Measurements from ENCODE around the gene PFDN2. TPM values are rescaled to one million over a fixed set of nuclear protein-coding genes. Genes with fewer than 3 reads are reported as not detected.

PFDN2 gene
- polyA plus RNA-seq, 1 of the 3 experiments (the other 2 are of a cell fraction) = 445 TPM

DNA sequence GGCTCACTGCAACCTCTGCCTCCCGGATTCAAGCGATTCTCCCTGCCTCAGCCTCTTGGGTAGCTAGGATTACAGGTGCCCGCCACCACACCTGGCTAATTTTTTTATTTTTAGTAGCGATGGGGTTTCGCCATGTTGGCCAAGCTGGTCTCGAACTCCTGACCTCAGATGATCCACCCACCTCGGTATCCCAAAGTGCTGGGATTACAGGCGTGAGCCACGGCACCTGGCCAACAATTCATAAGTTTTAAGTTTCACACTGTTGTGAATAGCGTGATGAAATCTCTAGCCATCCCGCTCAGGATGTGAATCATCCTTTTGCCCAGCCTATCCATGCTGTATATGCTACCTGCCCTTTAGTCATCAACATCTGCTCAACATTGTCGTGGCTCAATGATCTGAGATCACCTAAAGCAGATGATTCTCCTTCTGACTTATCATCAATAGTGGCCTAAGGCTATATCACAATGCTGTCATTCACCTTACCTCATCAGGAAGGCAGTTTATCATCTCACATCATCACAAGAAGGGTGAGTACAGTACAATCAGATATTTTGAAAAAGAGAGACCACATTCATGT, 2.6 kb downstream of the PFDN2 start:
- H4K20me1 ChIP-seq (ENCODE audit: insufficient read depth) = peaks cover 45% of the 10 kb centered on the region
- CTCF ChIA-PET = interaction anchor here (2.2 kb wide), 1 partner anchor 18 kb away, joined by 6 read pairs; no protein-coding TSS in a partner anchor
- POLR2A ChIA-PET = no interaction called here
- peak overlapping the region in 1 of 2 experiments; percentile 45; a peak in 2 of 4 replicates for H3K27ac ChIP-seq (ENCODE audit: low read depth in 2 of 2, low read length in 1 of 2)
- no peaks in the 10 kb centered on the region for H3K9me3 ChIP-seq
- H3K4me1 ChIP-seq (ENCODE audit: control insufficient read depth in 1 of 2, insufficient read depth in 2 of 2, low read depth in 1 of 2, low read length in 1 of 2) = peaks cover 19 to 25% of the 10 kb centered on the region in 2 experiments; a peak in 3 of 4 replicates
- DNase-seq = no peak
- H3K36me3 ChIP-seq (replicated peaks in 1 of 2; ENCODE audit: control insufficient read depth in 1 of 2, insufficient read depth in 2 of 2, low read length in 1 of 2) = peaks cover 13 to 20% of the 10 kb centered on the region in 2 experiments
- WGBS (ENCODE audit: low lambda C conversion rate) = 61% methylated on average over 12 of the region's 12 CpGs
- no peak overlapping the region for H3K9ac ChIP-seq
- H3K4me3 ChIP-seq (ENCODE audit: low read depth in 2 of 2, low read length in 1 of 2) = no peak overlapping the region
- H3K9me2 ChIP-seq = no peaks in the 10 kb centered on the region
- H3K27me3 ChIP-seq (ENCODE audit: insufficient read depth) = no peaks in the 10 kb centered on the region
- peaks cover 15% of the 10 kb centered on the region for H3F3A ChIP-seq (replicated peaks; ENCODE audit: insufficient read depth)
- no peak overlapping the region for H2AFZ ChIP-seq (ENCODE audit: low read depth)
- H3K79me2 ChIP-seq (ENCODE audit: insufficient read depth) = peaks cover 93% of the 10 kb centered on the region
- peak overlapping the region; percentile 92 for H3K4me2 ChIP-seq
- peak in 1 of 2 experiments; percentile 31; a peak in 1 of 4 replicates for TF ChIP-seq EP300 (IDR thresholded peaks at IDR 0.05; ENCODE audit: borderline replicate concordance in 1 of 2, low read depth in 1 of 2, low read length in 1 of 2)
- no peak for TF ChIP-seq SIN3A (IDR thresholded peaks at IDR 0.05; ENCODE audit: borderline replicate concordance, low read depth, low read length)
- no peak for TF ChIP-seq GABPA (IDR thresholded peaks at IDR 0.05; ENCODE audit: low read depth)
- TF ChIP-seq MXI1 (IDR thresholded peaks at IDR 0.05; ENCODE audit: low read depth, low read length) = no peak
- TF ChIP-seq MEF2A (IDR thresholded peaks at IDR 0.05; ENCODE audit: borderline replicate concordance, low read depth) = no peak
- TF ChIP-seq ZBTB33 (IDR thresholded peaks at IDR 0.05; ENCODE audit: borderline replicate concordance, low read depth) = no peak
- TF ChIP-seq EZH2phosphoT487 (IDR thresholded peaks at IDR 0.05; ENCODE audit: borderline replicate concordance, low read depth) = no peak
- TF ChIP-seq, protein P1, sequence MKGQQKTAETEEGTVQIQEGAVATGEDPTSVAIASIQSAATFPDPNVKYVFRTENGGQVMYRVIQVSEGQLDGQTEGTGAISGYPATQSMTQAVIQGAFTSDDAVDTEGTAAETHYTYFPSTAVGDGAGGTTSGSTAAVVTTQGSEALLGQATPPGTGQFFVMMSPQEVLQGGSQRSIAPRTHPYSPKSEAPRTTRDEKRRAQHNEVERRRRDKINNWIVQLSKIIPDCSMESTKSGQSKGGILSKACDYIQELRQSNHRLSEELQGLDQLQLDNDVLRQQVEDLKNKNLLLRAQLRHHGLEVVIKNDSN (IDR thresholded peaks at IDR 0.05; ENCODE audit: borderline replicate concordance, low read depth) = no peak
- TF ChIP-seq CHD2 (IDR thresholded peaks at IDR 0.05; ENCODE audit: low read length, partially characterized antibody) = no peak
- TF ChIP-seq CTCF (IDR thresholded peaks at IDR 0.05) = no peak
- TF ChIP-seq SMC3 (IDR thresholded peaks at IDR 0.05; ENCODE audit: low read depth, low read length) = no peak
- TF ChIP-seq, protein P2, sequence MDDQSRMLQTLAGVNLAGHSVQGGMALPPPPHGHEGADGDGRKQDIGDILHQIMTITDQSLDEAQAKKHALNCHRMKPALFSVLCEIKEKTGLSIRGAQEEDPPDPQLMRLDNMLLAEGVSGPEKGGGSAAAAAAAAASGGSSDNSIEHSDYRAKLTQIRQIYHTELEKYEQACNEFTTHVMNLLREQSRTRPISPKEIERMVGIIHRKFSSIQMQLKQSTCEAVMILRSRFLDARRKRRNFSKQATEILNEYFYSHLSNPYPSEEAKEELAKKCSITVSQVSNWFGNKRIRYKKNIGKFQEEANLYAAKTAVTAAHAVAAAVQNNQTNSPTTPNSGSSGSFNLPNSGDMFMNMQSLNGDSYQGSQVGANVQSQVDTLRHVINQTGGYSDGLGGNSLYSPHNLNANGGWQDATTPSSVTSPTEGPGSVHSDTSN (IDR thresholded peaks at IDR 0.05) = 0 out of 2 replicates have a peak, but pooled peaks have one; percentile 2
- no peak for TF ChIP-seq TAF1 (IDR thresholded peaks at IDR 0.05; ENCODE audit: borderline replicate concordance, low read depth, low read length)
- TF ChIP-seq RXRA (IDR thresholded peaks at IDR 0.05; ENCODE audit: borderline replicate concordance, low read depth) = no peak
- TF ChIP-seq, protein P3, sequence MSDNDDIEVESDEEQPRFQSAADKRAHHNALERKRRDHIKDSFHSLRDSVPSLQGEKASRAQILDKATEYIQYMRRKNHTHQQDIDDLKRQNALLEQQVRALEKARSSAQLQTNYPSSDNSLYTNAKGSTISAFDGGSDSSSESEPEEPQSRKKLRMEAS (IDR thresholded peaks at IDR 0.05; ENCODE audit: low read depth) = peak; percentile 50; the same call in 1 of the 2 replicates
- TF ChIP-seq TCF12 (IDR thresholded peaks at IDR 0.05) = peak; percentile 76
- TF ChIP-seq NRF1 (IDR thresholded peaks at IDR 0.05; ENCODE audit: low read depth, low read length) = no peak
- no peak for TF ChIP-seq FOXJ3 (CRISPR knock-in tag; IDR thresholded peaks at IDR 0.05)
- TF ChIP-seq FOXM1 (IDR thresholded peaks at IDR 0.05; ENCODE audit: low read depth) = no peak
- peak; percentile 61 for TF ChIP-seq JUND (IDR thresholded peaks at IDR 0.05)
- TF ChIP-seq, protein P4, sequence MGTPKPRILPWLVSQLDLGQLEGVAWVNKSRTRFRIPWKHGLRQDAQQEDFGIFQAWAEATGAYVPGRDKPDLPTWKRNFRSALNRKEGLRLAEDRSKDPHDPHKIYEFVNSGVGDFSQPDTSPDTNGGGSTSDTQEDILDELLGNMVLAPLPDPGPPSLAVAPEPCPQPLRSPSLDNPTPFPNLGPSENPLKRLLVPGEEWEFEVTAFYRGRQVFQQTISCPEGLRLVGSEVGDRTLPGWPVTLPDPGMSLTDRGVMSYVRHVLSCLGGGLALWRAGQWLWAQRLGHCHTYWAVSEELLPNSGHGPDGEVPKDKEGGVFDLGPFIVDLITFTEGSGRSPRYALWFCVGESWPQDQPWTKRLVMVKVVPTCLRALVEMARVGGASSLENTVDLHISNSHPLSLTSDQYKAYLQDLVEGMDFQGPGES (IDR thresholded peaks at IDR 0.05; ENCODE audit: low read depth, low read length) = no peak
- TF ChIP-seq FOSL2 (IDR thresholded peaks at IDR 0.05; ENCODE audit: borderline replicate concordance, low read depth) = peak; percentile 72
- TF ChIP-seq YY1 (IDR thresholded peaks at IDR 0.05; ENCODE audit: low read depth) = no peak
- TF ChIP-seq ELF1 (IDR thresholded peaks at IDR 0.05) = no peak
- TF ChIP-seq RFX5 (IDR thresholded peaks at IDR 0.05; ENCODE audit: low read length) = no peak
- no peak for TF ChIP-seq TEAD4 (IDR thresholded peaks at IDR 0.05; ENCODE audit: borderline replicate concordance, insufficient read depth)
